ENCODE data around the gene GRHL3.

Gene GRHL3

GRCh38 chr1:24293392-24294227, 25.5 kb upstream of the GRHL3 start:
- FAIRE-seq = no peak

GRCh38 chr1:24294228-24294672, 24.9 kb upstream of the GRHL3 start:
- no peak for FAIRE-seq

DNA sequence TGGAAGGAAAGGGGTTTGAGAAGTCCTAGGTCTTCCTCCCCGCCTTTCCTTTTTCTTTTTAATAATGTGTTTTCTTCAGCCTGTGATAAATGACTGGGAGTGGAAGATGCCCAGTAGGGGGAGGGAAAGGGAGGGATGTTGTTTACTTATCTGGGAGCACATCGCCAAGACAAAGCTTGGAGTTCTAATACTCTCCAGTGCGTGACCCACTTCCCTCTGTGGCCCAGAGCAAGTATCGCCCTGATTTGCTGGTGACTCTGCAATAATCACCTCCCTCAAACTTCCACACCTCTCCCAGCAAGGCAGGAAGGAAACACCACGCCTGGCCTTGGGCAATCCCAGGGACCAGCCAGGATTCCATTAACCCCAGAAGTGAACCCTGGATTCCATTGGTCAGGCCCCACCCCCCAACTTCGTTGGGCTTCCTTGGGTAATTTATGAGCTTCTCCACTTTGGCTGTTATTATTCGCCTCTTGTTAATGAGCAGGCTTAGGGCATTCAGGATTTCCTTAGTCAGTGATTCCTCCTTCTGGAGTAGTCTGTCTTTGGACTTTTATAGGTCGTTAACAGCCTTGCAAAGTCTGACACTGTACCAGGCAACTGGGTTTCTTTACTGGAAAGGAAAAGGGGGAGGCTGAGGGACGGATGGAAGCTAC, 24.3 kb upstream of the GRHL3 start:
- no peak for FAIRE-seq

GRCh38 chr1:24295535-24295934, 23.6 kb upstream of the GRHL3 start:
- no peak for FAIRE-seq

GRCh38 chr1:24297187-24297851, 21.8 kb upstream of the GRHL3 start:
- FAIRE-seq = no peak

GRCh38 chr1:24297852-24298232, 21.3 kb upstream of the GRHL3 start:
- FAIRE-seq = no peak

DNA sequence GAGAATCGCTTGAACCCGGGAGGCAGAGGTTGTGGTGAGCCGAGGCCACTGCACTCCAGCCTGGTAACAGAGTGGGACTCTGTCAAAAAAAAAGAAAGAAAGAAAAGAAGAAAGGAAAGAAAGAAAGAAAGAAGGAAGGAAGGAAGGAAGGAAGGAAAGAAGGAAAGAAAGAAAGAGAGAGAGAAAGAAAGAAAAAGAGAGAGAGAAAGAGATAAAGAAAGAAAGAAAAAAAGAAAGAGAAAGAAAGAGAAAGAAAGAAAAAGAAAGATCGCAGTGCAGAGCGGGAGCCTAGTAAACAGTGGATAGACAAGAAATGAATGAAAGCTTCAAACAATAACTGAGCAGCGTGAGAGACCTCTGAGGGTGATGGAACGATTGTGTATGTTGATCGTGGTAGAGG, 20.6 kb upstream of the GRHL3 start:
- no peak for FAIRE-seq

- no peak for FAIRE-seq
Measured at GRCh38 chr1:24299901-24300300, 19.3 kb upstream of the GRHL3 start.

DNA sequence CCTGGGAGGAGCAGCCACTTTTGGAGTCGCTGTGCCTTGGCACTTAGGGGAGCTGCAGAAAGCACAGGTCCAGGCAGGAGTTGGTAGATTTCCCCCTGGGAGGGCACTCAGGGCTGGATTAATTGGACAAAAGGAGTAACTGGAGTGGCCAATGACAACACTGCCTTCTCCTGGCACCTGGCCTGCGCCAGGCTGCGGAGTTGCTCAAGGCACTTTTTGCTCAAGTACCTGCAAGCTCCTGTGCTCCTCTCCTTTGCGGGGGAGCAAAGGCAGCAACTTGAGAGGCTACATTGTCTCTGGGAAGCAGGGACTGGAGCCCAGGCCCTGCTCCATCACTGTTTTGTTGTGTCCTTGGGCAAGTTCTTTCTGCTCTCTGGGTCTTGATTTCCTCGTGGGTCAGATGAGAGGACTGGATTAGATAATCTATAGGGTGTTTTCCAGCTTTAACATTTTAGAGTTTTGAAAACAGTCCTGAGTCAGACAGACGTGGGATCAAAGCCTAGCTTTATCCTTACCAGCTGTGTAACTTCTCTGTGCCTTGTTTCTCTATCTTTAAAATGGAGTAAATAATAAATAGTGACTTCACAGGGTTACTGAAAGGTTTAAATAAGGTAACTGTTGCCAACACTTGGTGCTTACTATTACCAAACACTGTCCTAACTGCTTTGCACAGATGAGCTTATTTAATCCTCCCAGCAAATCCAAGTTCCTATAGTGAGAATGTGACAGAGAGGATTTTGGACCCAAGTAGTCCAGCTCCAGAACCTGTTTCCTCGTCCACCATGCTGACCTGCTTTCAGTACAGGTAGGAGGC, 18.0 kb upstream of the GRHL3 start:
- FAIRE-seq = no peak

DNA sequence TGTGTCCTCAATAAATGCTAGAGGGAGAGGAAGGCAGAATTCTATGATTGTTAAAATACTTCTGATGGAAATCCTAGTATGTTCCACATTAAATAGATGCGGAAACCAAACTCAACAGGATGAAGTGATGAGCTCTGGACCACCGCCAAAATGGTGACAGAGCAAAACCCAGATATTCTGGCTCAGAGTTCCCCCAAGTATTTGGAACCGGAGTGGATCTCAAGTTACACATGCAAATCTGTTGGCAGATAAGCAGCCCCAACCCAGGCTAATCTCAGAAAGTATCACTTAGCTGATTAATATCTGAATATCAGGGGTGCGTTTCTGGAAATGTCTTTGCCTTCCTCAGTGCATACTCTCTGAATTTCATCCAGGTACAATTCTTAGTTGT, 17.4 kb upstream of the GRHL3 start:
- no peak for FAIRE-seq

GRCh38 chr1:24302209-24302611, 16.9 kb upstream of the GRHL3 start:
- FAIRE-seq = no peak

GRCh38 chr1:24303600-24303999, 15.6 kb upstream of the GRHL3 start:
- no peak for FAIRE-seq

- FAIRE-seq = no peak
Measured at GRCh38 chr1:24304763-24305162, 14.4 kb upstream of the GRHL3 start.

DNA sequence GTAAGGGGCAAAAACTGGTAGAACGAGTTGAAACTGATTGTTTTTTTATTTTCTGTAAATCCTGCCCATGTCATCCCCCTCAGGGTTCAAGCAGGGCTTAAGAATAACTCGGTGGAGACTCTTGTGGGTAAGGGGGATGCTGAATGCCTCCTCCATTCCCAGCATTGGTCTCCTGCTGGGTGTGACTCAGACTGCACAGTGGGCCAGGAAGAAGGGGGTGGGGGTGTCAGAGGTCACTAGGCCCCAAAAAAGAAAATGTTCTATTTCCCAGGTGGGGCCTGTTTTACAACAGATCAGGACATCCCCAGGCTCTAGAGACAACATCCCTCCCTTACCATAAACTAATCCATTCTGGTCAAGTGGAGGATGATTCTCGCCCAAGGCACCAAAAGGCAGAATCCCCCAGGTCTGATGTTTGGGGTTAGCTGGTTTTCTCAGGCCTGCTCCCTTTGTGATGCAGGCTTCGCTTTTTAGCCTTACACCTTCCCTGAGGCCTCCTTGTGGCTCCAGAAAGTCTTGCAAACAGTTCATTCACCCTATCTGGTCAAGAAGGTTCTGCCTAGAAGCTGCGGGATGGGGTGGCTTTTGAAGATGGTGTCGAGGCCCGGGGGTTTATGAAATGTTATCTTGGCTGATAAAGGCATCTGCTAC, 10.7 kb upstream of the GRHL3 start:
- FAIRE-seq = no peak

DNA sequence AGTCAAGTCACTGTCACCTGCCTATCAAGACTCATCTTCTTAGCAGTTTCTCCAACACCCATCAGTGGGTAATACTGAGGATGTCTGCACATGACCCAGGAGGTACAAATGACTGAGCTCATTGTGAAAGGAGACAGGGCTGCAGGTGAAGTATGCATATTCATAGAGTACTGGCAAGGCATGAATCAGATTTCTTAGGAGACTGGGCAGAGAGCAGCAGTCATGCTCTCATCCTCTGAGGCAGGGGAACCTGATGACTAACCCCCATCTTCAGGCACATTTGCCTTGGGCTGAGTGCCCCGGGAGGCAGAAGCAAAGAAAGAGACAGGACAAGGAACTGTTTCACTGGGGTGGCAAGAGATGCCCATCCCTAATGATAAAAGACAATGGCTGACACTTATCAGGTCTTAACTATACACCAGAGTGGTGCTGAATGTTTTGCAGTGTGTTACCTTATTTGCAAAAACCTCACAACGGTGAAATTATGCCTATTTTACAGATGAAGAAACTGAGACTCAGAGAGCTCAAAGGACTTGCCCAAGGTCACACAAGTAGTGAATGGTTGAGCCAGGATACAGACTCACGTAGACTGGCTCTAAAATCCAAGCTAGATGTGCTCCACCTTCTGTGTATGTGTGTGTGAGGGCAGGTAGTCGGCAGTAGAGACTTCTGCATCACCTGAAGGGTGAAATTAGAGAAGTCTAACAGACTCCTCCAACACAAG, 9.2 kb upstream of the GRHL3 start:
- no peak for FAIRE-seq

DNA sequence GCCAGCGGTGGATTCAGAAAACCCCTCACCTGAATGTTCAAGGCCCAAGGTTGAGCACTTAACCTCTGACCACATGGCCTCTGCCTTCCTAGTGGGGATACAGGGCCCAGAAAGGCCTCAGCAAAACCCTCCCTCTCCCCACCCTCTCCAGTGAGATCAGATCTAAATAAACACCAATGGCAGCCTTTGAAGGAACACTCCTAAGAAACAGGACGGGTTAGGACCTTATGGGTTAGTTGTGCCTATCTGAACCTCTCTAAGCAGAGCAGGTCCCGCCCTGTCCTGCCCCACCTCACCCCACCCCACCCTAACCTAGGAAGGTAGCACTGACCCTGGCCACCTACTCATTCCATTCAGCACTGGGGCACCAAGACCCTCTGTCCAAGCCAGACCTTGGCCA, 7.9 kb upstream of the GRHL3 start:
- no peak for FAIRE-seq

DNA sequence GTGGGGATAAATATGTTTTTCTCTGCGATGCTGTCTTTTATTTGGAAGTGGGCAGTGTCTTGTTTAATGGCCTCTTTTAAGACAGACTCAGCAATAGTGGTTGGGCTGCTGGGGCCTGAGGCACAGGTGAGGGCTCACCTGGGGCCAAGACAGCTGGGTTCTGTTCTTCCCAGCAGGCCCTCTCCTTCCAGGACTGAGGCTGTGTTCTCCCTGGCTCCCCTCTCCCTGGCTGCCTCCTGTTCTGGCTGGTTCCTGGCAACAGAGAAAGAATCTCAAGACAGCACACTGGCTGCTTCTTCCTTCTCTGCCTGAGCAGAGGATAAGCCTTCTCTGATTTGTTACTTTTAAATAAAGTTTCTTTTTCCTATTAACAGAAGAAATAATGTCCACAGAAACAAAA, 7.4 kb upstream of the GRHL3 start:
- no peak for FAIRE-seq

DNA sequence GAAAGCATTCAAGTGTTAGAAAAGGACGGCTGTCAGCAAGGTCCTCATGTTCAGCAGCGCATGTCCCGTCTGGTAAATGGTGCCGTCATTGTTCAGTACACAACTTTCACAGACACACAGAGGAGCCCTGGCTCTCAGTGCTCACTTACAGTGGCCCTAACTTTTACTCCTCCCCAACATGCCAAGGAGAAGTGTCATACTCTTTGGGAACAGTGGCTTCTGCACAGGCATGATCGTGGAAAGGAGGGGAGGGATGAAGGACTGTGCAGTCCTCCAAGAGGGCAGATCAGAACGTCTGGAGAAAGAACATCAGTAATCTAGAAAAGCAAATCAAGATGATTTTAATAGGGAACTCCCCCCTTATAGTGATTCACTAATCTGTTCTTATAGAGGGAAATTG, 3.8 kb upstream of the GRHL3 start:
- no peak for FAIRE-seq

- no peak for FAIRE-seq
Measured at GRCh38 chr1:24316645-24317044, 2.5 kb upstream of the GRHL3 start.

GRCh38 chr1:24317081-24317480, 2.1 kb upstream of the GRHL3 start:
- FAIRE-seq = no peak

DNA sequence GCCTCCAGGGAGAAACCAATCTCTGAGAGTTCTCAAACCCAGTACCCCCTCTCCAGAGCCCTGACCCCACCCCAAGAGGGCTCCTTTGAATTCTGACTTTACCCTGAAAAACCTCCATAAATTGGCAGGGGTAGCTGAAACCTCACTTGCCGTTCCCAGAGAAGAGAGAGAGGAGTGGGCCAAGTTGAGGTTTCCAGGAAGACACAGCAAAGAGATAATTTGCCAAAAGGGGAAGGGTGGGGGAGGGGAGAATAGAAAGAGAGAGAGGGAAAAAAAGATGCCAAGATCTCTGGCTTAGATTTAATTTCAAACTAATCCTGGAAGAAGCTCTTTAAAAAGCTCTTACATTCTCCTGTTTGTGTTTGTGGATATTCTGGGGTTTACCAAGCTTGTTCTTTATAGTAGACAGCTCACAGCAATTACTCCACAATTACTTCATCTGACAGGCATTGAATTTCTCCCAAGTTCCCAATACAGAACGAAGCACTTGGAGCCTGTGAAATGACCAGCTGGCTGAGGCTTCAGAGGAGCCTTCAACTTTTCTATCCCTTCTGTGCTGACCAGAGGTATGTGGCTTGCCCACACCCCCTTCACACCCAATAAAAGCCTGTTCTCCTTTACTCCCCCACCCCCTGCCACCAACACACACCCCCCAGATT, 1.1 kb upstream of the GRHL3 start:
- FAIRE-seq = no peak

All from A204.1 (cell line).